ENCODE measurements around the gene CDH18.

GRCh38 chr5:20032896-20033295, 44.9 kb upstream of the CDH18 start:
- TF ChIP-seq CTCF (IDR thresholded peaks at IDR 0.05) (no peak), POLR2A (IDR thresholded peaks at IDR 0.05) (no peak)
